Measurements from ENCODE around the gene SLC2A14.
"Not testable (repeated sequence)": the region's sequence is repeated elsewhere in the genome, so short reads cannot be mapped to it uniquely, and the experiment has no call there.

Gene SLC2A14

GRCh38 chr12:7872566-7873319 is at the start of gene SLC2A14:
TSS of gene SLC2A14 (minus strand) at chr12:7872915. CDS start at chr12:7869880, 3,035 bp downstream.
- no peak for DNase-seq (ENCODE audit: low read depth, low spot score)

- not testable (repeated sequence) for DNase-seq (ENCODE audit: low read depth, low spot score)
Measured at GRCh38 chr12:7921181-7921580, 48.5 kb upstream of the SLC2A14 start.

- not testable (repeated sequence) for DNase-seq (ENCODE audit: low read depth, low spot score)
Measured at GRCh38 chr12:7918268-7918590, 45.5 kb upstream of the SLC2A14 start.

GRCh38 chr12:7917392-7918267 is 44.9 kb upstream of the SLC2A14 start:
- DNase-seq (ENCODE audit: low read depth, low spot score) = no peak

GRCh38 chr12:7916936-7917335 is 44.2 kb upstream of the SLC2A14 start:
- DNase-seq (ENCODE audit: low read depth, low spot score) = no peak

GRCh38 chr12:7915661-7916403 is 43.1 kb upstream of the SLC2A14 start:
- DNase-seq (ENCODE audit: low read depth, low spot score) = no peak

- DNase-seq (ENCODE audit: low read depth, low spot score) = not testable (repeated sequence)
Measured at GRCh38 chr12:7910106-7910505, 37.4 kb upstream of the SLC2A14 start.

- no peak for DNase-seq (ENCODE audit: low read depth, low spot score)
Measured at GRCh38 chr12:7907009-7907408, 34.3 kb upstream of the SLC2A14 start.

- peak; percentile 60 for DNase-seq (ENCODE audit: low read depth, low spot score)
Measured at GRCh38 chr12:7906303-7906702, 33.6 kb upstream of the SLC2A14 start.

- peak; percentile 54 for DNase-seq (ENCODE audit: low read depth, low spot score)
Measured at GRCh38 chr12:7905600-7906125, 32.9 kb upstream of the SLC2A14 start.

GRCh38 chr12:7905071-7905470 is 32.4 kb upstream of the SLC2A14 start:
- no peak for DNase-seq (ENCODE audit: low read depth, low spot score)

GRCh38 chr12:7902416-7902815 is 29.7 kb upstream of the SLC2A14 start:
- not testable (repeated sequence) for DNase-seq (ENCODE audit: low read depth, low spot score)

- DNase-seq (ENCODE audit: low read depth, low spot score) = no peak
Measured at GRCh38 chr12:7899755-7900154, 27.0 kb upstream of the SLC2A14 start.

- not testable (repeated sequence) for DNase-seq (ENCODE audit: low read depth, low spot score)
Measured at GRCh38 chr12:7896726-7897125, 24.0 kb upstream of the SLC2A14 start.

- DNase-seq (ENCODE audit: low read depth, low spot score) = no peak
Measured at GRCh38 chr12:7892186-7892980, 19.7 kb upstream of the SLC2A14 start.

- no peak for DNase-seq (ENCODE audit: low read depth, low spot score)
Measured at GRCh38 chr12:7884689-7885088, 12.0 kb upstream of the SLC2A14 start.

GRCh38 chr12:7881736-7882120 is 9.0 kb upstream of the SLC2A14 start:
- not testable (repeated sequence) for DNase-seq (ENCODE audit: low read depth, low spot score)

- not testable (repeated sequence) for DNase-seq (ENCODE audit: low read depth, low spot score)
Measured at GRCh38 chr12:7880952-7881735, 8.4 kb upstream of the SLC2A14 start.

- DNase-seq (ENCODE audit: low read depth, low spot score) = no peak
Measured at GRCh38 chr12:7879246-7879645, 6.5 kb upstream of the SLC2A14 start.

- no peak for DNase-seq (ENCODE audit: low read depth, low spot score)
Measured at GRCh38 chr12:7877420-7877819, 4.7 kb upstream of the SLC2A14 start.
